Erythroblast (primary cell): ENCODE results near the gene RIT2.

Source experiments
- GATA1 ChIP-seq: IDR thresholded peaks from 2 replicates; pipeline ENCODE4 v1.6.1; 2011; ENCODE audit warnings: low read depth, mild to moderate bottlenecking, control low read depth, low read length, moderate library complexity
- POLR2A ChIP-seq: IDR thresholded peaks from 2 replicates; pipeline ENCODE4 v1.6.1; 2011; ENCODE audit warnings: mild to moderate bottlenecking, low read length

- TF ChIP-seq POLR2A: no peak
- TF ChIP-seq GATA1: no peak
Measured at GRCh38 chr18:43115076-43115921, at the start of gene RIT2.
